Measurements from ENCODE around the gene CLDN2. TPM values are rescaled to one million over a fixed set of nuclear protein-coding genes. Genes with fewer than 3 reads are reported as not detected.

CLDN2 gene
- total and polyA plus RNA-seq, 2 of the 13 experiments (the other 11 are each of a cell fraction or from before 2014, with no cell fraction given), result 1.3 to 1.5 TPM

GRCh38 chrX:106902684-106903083 lies 17.5 kb upstream of the CLDN2 start:
- Histone ChIP-seq H3K9me3 (ENCODE audit: low read length) (no peaks in the 10 kb centered on the region), H3K79me2 (ENCODE audit: insufficient read depth, low read length) (no peaks in the 10 kb centered on the region), H2AFZ (ENCODE audit: low read length) (no peak overlapping the region), H3K9ac (ENCODE audit: insufficient read depth, low read depth, low read length) (peak overlapping the region; percentile 43; the same call in 1 of the 2 replicates), H3K4me3 (replicated peaks in 1 of 3; ENCODE audit: insufficient read depth in 1 of 3, low read depth in 2 of 3, low read length in 3 of 3) (peak overlapping the region in 1 of 3 experiments; percentile 18; a peak in 1 of 6 replicates), H4K20me1 (ENCODE audit: insufficient read depth, low read length) (no peaks in the 10 kb centered on the region), H3K4me2 (ENCODE audit: low read depth, low read length) (peak overlapping the region; percentile 54), H3K36me3 (replicated peaks in 1 of 2; ENCODE audit: control insufficient read depth in 1 of 2, insufficient read depth in 2 of 2, low read length in 2 of 2) (no peaks in the 10 kb centered on the region), H3K27ac (ENCODE audit: extremely low read length, insufficient read depth, low read length) (peak overlapping the region; percentile 87), H3K4me1 (ENCODE audit: insufficient read depth, low read length) (peaks cover 84% of the 10 kb centered on the region), H3K27me3 (ENCODE audit: control insufficient read depth in 1 of 2, insufficient read depth in 2 of 2, low read length in 2 of 2) (no peaks in the 10 kb centered on the region)
- WGBS (ENCODE audit: low lambda C conversion rate), result 0% methylated on average over 2 of the region's 2 CpGs
- ChIA-PET POLR2A (interaction anchor here (1.1 to 5.1 kb wide), 8 partner anchors 8 to 60 kb away, joined by 3 to 76 read pairs (median 6); no protein-coding TSS in a partner anchor), CTCF (ENCODE audit: low intra/inter-chr PET ratio, low total read pairs) (no interaction called here)
- peak; percentile 73 for DNase-seq (ENCODE audit: low spot score)
- in situ Hi-C loops (cut with HindIII; ENCODE audit: extremely low pct_ligation_motif_present, low pct_unique_long_range_greater_than_20kb) (loop anchor here (5.0 kb wide), 1 partner anchor 60 kb away; no protein-coding TSS in a partner anchor), intact Hi-C loops (cut with micrococcal nuclease; ENCODE audit: unreplicated experiment) (no loop called here)
- peak; percentile 57 for ATAC-seq
- BruUV-seq (replicated peaks), result no TSS peak
- peak; percentile 72 for FAIRE-seq
- peak; percentile 67 for TF ChIP-seq HNF4A (CRISPR knock-in tag; IDR thresholded peaks at IDR 0.05)
- no peak for TF ChIP-seq CREB1 (IDR thresholded peaks at IDR 0.05)
- TF ChIP-seq CREB1 (CRISPR knock-in tag; IDR thresholded peaks at IDR 0.05), result 0 out of 2 replicates have a peak, but pooled peaks have one; percentile 14
- TF ChIP-seq ZNF101 (CRISPR knock-in tag; IDR thresholded peaks at IDR 0.05; ENCODE audit: borderline replicate concordance, low read depth), result no peak
- no peak for TF ChIP-seq FOSL2 (CRISPR knock-in tag; IDR thresholded peaks at IDR 0.05)
- TF ChIP-seq RXRA (CRISPR knock-in tag; IDR thresholded peaks at IDR 0.05), result peak; percentile 43; the same call in 1 of the 2 replicates
- 0 out of 2 replicates have a peak, but pooled peaks have one; percentile 35 for TF ChIP-seq ZNF644 (CRISPR knock-in tag; IDR thresholded peaks at IDR 0.05; ENCODE audit: low read depth)
- TF ChIP-seq PRPF4 (IDR thresholded peaks at IDR 0.05; ENCODE audit: low read depth, low read length, poor library complexity, severe bottlenecking), result peak; percentile 88
- TF ChIP-seq POLR2A (IDR thresholded peaks at IDR 0.05; ENCODE audit: insufficient read depth in 1 of 2, low read depth in 2 of 2, low read length in 2 of 2), result no peak
- TF ChIP-seq PATZ1 (CRISPR knock-in tag; IDR thresholded peaks at IDR 0.05), result peak; percentile 23; the same call in 1 of the 2 replicates
- no peak for TF ChIP-seq DMTF1 (CRISPR knock-in tag; IDR thresholded peaks at IDR 0.05)
- TF ChIP-seq CHD2 (IDR thresholded peaks at IDR 0.05; ENCODE audit: low read depth, low read length), result no peak
- TF ChIP-seq HINFP (CRISPR knock-in tag; IDR thresholded peaks at IDR 0.05; ENCODE audit: low read depth), result no peak
- TF ChIP-seq GABPB1 (CRISPR knock-in tag; IDR thresholded peaks at IDR 0.05), result no peak
- TF ChIP-seq ZFP1 (CRISPR knock-in tag; IDR thresholded peaks at IDR 0.05), result no peak
- peak; percentile 31; the same call in 1 of the 2 replicates for TF ChIP-seq PITX1 (CRISPR knock-in tag; IDR thresholded peaks at IDR 0.05)
- TF ChIP-seq GATA4 (IDR thresholded peaks at IDR 0.05; ENCODE audit: borderline replicate concordance, low read depth), result no peak
- TF ChIP-seq ZBTB7A (CRISPR knock-in tag; IDR thresholded peaks at IDR 0.05), result no peak
- no peak for TF ChIP-seq SYNCRIP (IDR thresholded peaks at IDR 0.05; ENCODE audit: insufficient read depth, low read depth, low read length)

Measured in HepG2 (cell line).